ENCODE results near the gene RBM5. TPM values are rescaled to one million over a fixed set of nuclear protein-coding genes. Genes with fewer than 3 reads are reported as not detected.
A peak's percentile ranks its signal among the peaks of the same experiment; 100 is the strongest.

Gene RBM5
- total and polyA plus RNA-seq, 4 donors = 21.0 to 222 (median 158) TPM

- DNase-seq (no peak), ATAC-seq (ENCODE audit: low FRiP score) (peak; percentile 66)
- peaks cover 0 to 4% of the 10 kb centered on the region in 2 donors for H3K4me1 ChIP-seq (ENCODE audit: control insufficient read depth in 1 of 2, insufficient read depth in 2 of 2, low read length in 2 of 2)
- H3K4me3 ChIP-seq (ENCODE audit: low read length in 2 of 2) = no peak overlapping the region
- H3K27me3 ChIP-seq (ENCODE audit: control insufficient read depth in 1 of 2, insufficient read depth in 2 of 2, low read length in 1 of 2) = no peaks in the 10 kb centered on the region
- intact Hi-C loops (cut with DNase I) = no loop called here
- H3K36me3 ChIP-seq (ENCODE audit: control insufficient read depth in 1 of 2, insufficient read depth in 2 of 2, low read length in 1 of 2) = no peaks in the 10 kb centered on the region
- 3 to 5% methylated on average over 12 to 15 of the region's 15 CpGs for WGBS, 2 donors
- no peaks in the 10 kb centered on the region for H3K9me3 ChIP-seq (ENCODE audit: control insufficient read depth, low read length)
- H3K27ac ChIP-seq (ENCODE audit: low read depth in 1 of 2, low read length in 2 of 2) = peak overlapping the region in 1 of 2 donors; percentile 90
Observed at GRCh38 chr3:50165910-50166538, 77.3 kb downstream of the RBM5 start.

- Histone ChIP-seq H3K4me1 (ENCODE audit: control insufficient read depth in 1 of 2, insufficient read depth in 2 of 2, low read length in 2 of 2) (peaks cover 0 to 4% of the 10 kb centered on the region in 2 donors), H3K9me3 (ENCODE audit: control insufficient read depth, low read length) (no peaks in the 10 kb centered on the region), H3K36me3 (ENCODE audit: control insufficient read depth in 1 of 2, insufficient read depth in 2 of 2, low read length in 1 of 2) (no peaks in the 10 kb centered on the region), H3K27me3 (ENCODE audit: control insufficient read depth in 1 of 2, insufficient read depth in 2 of 2, low read length in 1 of 2) (no peaks in the 10 kb centered on the region), H3K27ac (ENCODE audit: low read depth in 1 of 2, low read length in 2 of 2) (peak overlapping the region in 1 of 2 donors; percentile 90), H3K4me3 (ENCODE audit: low read length in 2 of 2) (no peak overlapping the region)
- intact Hi-C loops (cut with DNase I) = no loop called here
- DNase-seq (no peak), ATAC-seq (ENCODE audit: low FRiP score) (no peak)
- 27 to 32% methylated on average over 6 of the region's 6 CpGs for WGBS, 2 donors
Observed at GRCh38 chr3:50166620-50167019, 77.9 kb downstream of the RBM5 start.

DNA sequence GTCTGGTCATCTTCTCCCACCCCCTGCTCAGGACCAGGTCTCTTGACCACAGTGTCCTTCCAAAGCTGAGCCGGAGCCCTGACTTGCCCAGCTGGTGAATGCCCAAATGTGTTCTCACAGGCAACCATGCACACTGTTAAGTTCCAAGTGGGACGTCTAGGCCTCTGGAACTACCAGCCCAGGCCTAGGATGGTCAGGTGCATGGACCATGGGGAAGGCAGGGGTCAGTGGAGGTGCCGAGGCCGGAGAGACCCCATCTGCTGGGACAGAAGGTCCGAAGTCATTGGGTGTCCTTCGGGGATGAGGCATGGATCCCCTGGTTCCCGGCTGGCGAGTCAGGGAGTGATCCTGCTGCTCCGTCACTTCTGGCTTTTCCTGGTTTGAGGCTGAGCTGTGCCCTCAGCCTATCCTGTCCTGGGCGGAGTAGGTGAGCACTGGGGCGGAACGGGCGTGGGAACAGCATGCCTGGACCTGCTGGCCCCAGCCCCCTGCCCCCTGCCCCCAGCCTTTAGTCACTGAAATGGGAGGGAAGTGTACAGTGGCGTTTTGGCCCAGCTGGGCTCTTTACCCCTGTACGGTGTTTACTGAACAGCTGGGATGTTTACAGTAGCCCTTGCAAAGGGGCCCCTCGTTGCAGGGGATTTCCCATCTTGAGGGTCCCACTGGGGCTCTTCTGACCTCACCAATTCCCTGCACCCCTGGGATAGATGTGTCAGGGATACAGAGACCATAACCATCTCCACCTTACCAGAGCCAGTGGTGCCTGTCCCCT is 78.5 kb downstream of the RBM5 start:
- DNase-seq (no peak), ATAC-seq (ENCODE audit: low FRiP score) (no peak)
- Histone ChIP-seq H3K9me3 (ENCODE audit: control insufficient read depth, low read length) (no peaks in the 10 kb centered on the region), H3K27ac (ENCODE audit: low read depth in 1 of 2, low read length in 2 of 2) (peak overlapping the region in 1 of 2 donors; percentile 90), H3K36me3 (ENCODE audit: control insufficient read depth in 1 of 2, insufficient read depth in 2 of 2, low read length in 1 of 2) (no peaks in the 10 kb centered on the region), H3K4me3 (ENCODE audit: low read length in 2 of 2) (no peak overlapping the region), H3K4me1 (ENCODE audit: control insufficient read depth in 1 of 2, insufficient read depth in 2 of 2, low read length in 2 of 2) (peaks cover 0 to 4% of the 10 kb centered on the region in 2 donors), H3K27me3 (ENCODE audit: control insufficient read depth in 1 of 2, insufficient read depth in 2 of 2, low read length in 1 of 2) (no peaks in the 10 kb centered on the region)
- intact Hi-C loops (cut with DNase I) = no loop called here
- WGBS, 2 donors = 74 to 77% methylated on average over 16 of the region's 16 CpGs

GRCh38 chr3:50167841-50168209 is 79.1 kb downstream of the RBM5 start:
- 96 to 97% methylated on average over 7 of the region's 7 CpGs for WGBS, 2 donors
- H3K4me3 ChIP-seq (ENCODE audit: low read length in 2 of 2) = no peak overlapping the region
- no peak for DNase-seq
- no peaks in the 10 kb centered on the region for H3K27me3 ChIP-seq (ENCODE audit: control insufficient read depth in 1 of 2, insufficient read depth in 2 of 2, low read length in 1 of 2)
- no peak for ATAC-seq (ENCODE audit: low FRiP score)
- H3K36me3 ChIP-seq (ENCODE audit: control insufficient read depth in 1 of 2, insufficient read depth in 2 of 2, low read length in 1 of 2) = no peaks in the 10 kb centered on the region
- intact Hi-C loops (cut with DNase I) = no loop called here
- peaks cover 0 to 4% of the 10 kb centered on the region in 2 donors for H3K4me1 ChIP-seq (ENCODE audit: control insufficient read depth in 1 of 2, insufficient read depth in 2 of 2, low read length in 2 of 2)
- H3K27ac ChIP-seq (ENCODE audit: low read depth in 1 of 2, low read length in 2 of 2) = no peak overlapping the region
- H3K9me3 ChIP-seq (ENCODE audit: control insufficient read depth, low read length) = no peaks in the 10 kb centered on the region

DNA sequence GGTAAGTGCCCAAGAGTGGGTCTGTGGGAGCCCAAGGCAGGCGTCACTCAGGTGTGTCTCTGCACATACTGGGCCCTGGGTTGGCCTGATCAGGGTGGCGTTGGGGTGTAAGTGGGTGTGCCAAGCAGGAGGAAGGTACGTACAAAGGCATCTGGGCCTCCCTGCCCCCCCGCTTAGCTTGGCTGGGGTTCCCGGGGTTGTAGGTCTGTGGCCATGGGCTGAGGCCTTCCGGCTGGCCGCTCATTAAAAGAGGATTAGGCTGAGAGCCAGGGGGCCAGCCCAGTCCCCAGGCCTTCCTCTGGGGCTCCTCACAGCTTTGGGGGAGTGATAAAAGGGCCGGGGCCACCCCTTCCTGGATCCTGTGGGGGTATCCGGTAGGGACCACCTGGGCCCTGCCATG is 79.7 kb downstream of the RBM5 start:
- H3K27ac ChIP-seq (ENCODE audit: low read depth in 1 of 2, low read length in 2 of 2) = no peak overlapping the region
- ATAC-seq (ENCODE audit: low FRiP score) (no peak), DNase-seq (no peak)
- intact Hi-C loops (cut with DNase I) = no loop called here
- no peaks in the 10 kb centered on the region for H3K27me3 ChIP-seq (ENCODE audit: control insufficient read depth in 1 of 2, insufficient read depth in 2 of 2, low read length in 1 of 2)
- no peaks in the 10 kb centered on the region for H3K36me3 ChIP-seq (ENCODE audit: control insufficient read depth in 1 of 2, insufficient read depth in 2 of 2, low read length in 1 of 2)
- no peaks in the 10 kb centered on the region for H3K9me3 ChIP-seq (ENCODE audit: control insufficient read depth, low read length)
- peaks cover 0 to 4% of the 10 kb centered on the region in 2 donors for H3K4me1 ChIP-seq (ENCODE audit: control insufficient read depth in 1 of 2, insufficient read depth in 2 of 2, low read length in 2 of 2)
- H3K4me3 ChIP-seq (ENCODE audit: low read length in 2 of 2) = no peak overlapping the region
- 75 to 78% methylated on average over 9 of the region's 9 CpGs for WGBS, 2 donors

Other genes with a start within 250 kb of the RBM5 start
- 1 to 10 TPM in 1 of 2 donors, under 1 TPM in 1; 0.94 to 2.6 TPM for gene TRAIP, start 232.4 kb upstream of the RBM5 start, total RNA-seq
- gene TRAIP, start 232.4 kb upstream of the RBM5 start, polyA plus RNA-seq = 1 to 10 TPM in 1 of 2 donors, under 1 TPM in 1; 0.63 to 3.1 TPM
- not detected for gene CAMKV, start 219.0 kb upstream of the RBM5 start, total RNA-seq
- not detected for gene CAMKV, start 219.0 kb upstream of the RBM5 start, polyA plus RNA-seq
- 10 to 100 TPM in 1 of 2 donors, 1 to 10 TPM in 1; 2.7 to 13.1 TPM for gene MST1R, start 185.0 kb upstream of the RBM5 start, total RNA-seq
- gene MST1R, start 185.0 kb upstream of the RBM5 start, polyA plus RNA-seq = 1 to 10 TPM; 7.4 to 7.6 TPM
- gene MON1A, start 159.1 kb upstream of the RBM5 start, total RNA-seq = 1 to 10 TPM; 7.5 to 9.6 TPM
- 10 to 100 TPM in 1 of 2 donors, 1 to 10 TPM in 1; 8.9 to 11.4 TPM for gene MON1A, start 159.1 kb upstream of the RBM5 start, polyA plus RNA-seq
- 100 to 1,000 TPM; 103 to 154 TPM for gene RBM6, start 148.8 kb upstream of the RBM5 start, total RNA-seq
- gene RBM6, start 148.8 kb upstream of the RBM5 start, polyA plus RNA-seq = 100 to 1,000 TPM in 1 of 2 donors, 10 to 100 TPM in 1; 47.0 to 271 TPM
- 10 to 100 TPM; 39.2 to 40.3 TPM for gene SEMA3F, start 66.4 kb downstream of the RBM5 start, total RNA-seq
- gene SEMA3F, start 66.4 kb downstream of the RBM5 start, polyA plus RNA-seq = 10 to 100 TPM; 10.3 to 17.4 TPM
- not detected for gene GNAT1, start 102.7 kb downstream of the RBM5 start, total RNA-seq
- gene GNAT1, start 102.7 kb downstream of the RBM5 start, polyA plus RNA-seq = not detected
- gene SLC38A3, start 116.4 kb downstream of the RBM5 start, total RNA-seq = 1 to 10 TPM in 1 of 2 donors, under 1 TPM in 1; 0.19 to 1.4 TPM
- gene SLC38A3, start 116.4 kb downstream of the RBM5 start, polyA plus RNA-seq = under 1 TPM in 1 of 2 donors, not detected in 1; 0.56 TPM
- gene GNAI2, start 147.3 kb downstream of the RBM5 start, total RNA-seq = 100 to 1,000 TPM; 301 to 356 TPM
- 100 to 1,000 TPM; 174 to 217 TPM for gene GNAI2, start 147.3 kb downstream of the RBM5 start, polyA plus RNA-seq
- gene SEMA3B, start 180.2 kb downstream of the RBM5 start, total RNA-seq = 10 to 100 TPM; 26.0 to 57.4 TPM
- 10 to 100 TPM; 23.3 to 69.5 TPM for gene SEMA3B, start 180.2 kb downstream of the RBM5 start, polyA plus RNA-seq
- gene LSMEM2, start 190.2 kb downstream of the RBM5 start, total RNA-seq = under 1 TPM in 1 of 2 donors, not detected in 1; 0.51 TPM
- 1 to 10 TPM in 1 of 2 donors, not detected in 1; 1.3 TPM for gene LSMEM2, start 190.2 kb downstream of the RBM5 start, polyA plus RNA-seq
- 10 to 100 TPM; 46.8 to 58.8 TPM for gene IFRD2, start 203.5 kb downstream of the RBM5 start, total RNA-seq
- 10 to 100 TPM; 34.6 to 47.1 TPM for gene IFRD2, start 203.5 kb downstream of the RBM5 start, polyA plus RNA-seq
- gene HYAL3, start 210.5 kb downstream of the RBM5 start, total RNA-seq = 1 to 10 TPM; 2.2 to 2.9 TPM
- 1 to 10 TPM in 1 of 2 donors, under 1 TPM in 1; 0.63 to 5.1 TPM for gene HYAL3, start 210.5 kb downstream of the RBM5 start, polyA plus RNA-seq
- 10 to 100 TPM; 10.3 to 13.3 TPM for gene NAA80, start 210.5 kb downstream of the RBM5 start, total RNA-seq
- gene NAA80, start 210.5 kb downstream of the RBM5 start, polyA plus RNA-seq = 10 to 100 TPM in 1 of 2 donors, 1 to 10 TPM in 1; 2.8 to 16.9 TPM
- gene HYAL1, start 214.7 kb downstream of the RBM5 start, total RNA-seq = 1 to 10 TPM; 6.9 to 9.3 TPM
- 1 to 10 TPM; 1.6 TPM for gene HYAL1, start 214.7 kb downstream of the RBM5 start, polyA plus RNA-seq
- gene HYAL2, start 233.8 kb downstream of the RBM5 start, total RNA-seq = 10 to 100 TPM; 52.6 to 71.2 TPM
- gene HYAL2, start 233.8 kb downstream of the RBM5 start, polyA plus RNA-seq = 10 to 100 TPM in 1 of 2 donors, 1 to 10 TPM in 1; 5.6 to 25.3 TPM
- 10 to 100 TPM; 18.9 to 22.6 TPM for gene TUSC2, start 239.3 kb downstream of the RBM5 start, total RNA-seq
- 10 to 100 TPM; 28.5 to 33.2 TPM for gene TUSC2, start 239.3 kb downstream of the RBM5 start, polyA plus RNA-seq